Retina (tissue), 1 donor: ENCODE measurements around the gene FXN.

ENCODE experiments used
- DNase-seq: peaks from one replicate; pipeline ENCODE4 v3.0.0-alpha.2; 2016

FXN gene

GRCh38 chr9:69145144-69145715 is 109.7 kb downstream of the FXN start:
- DNase-seq, result no peak

DNA sequence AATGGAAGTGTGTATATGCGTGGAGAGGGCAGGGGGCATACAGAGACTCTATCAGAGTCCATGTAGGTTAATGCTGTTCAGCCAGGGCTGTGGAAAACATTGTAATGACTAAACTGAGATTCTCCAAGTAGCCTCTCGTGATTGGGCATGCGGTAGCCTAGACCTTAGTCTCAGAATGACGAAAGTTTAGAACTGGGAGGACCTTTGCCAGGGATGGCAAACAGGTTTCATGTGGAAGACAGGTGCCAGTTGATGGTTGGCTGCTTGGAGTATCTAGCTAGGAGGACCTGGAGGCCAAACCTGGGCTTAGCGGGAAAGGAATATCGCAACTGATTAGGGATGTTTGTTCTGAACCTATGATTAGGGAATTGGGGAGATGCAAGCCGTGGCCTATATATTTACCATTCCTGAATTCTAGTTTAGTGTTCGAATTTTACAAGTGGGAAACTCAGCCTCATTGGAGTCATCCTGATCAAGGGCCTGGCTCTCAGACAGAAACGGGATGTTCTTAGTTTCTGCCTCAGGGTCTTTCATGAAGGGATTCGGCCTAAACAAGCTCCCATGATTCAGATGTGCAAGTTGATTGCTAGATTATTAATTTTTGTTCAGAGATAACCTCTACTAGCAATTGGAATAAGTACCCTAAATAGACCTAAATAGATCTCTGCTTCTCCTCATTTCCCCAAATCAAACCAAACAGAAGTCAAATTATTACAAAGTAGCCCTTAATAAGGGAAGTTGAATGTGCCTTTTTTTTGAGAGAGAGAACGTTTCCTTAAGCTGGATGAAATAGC is 111.7 kb downstream of the FXN start:
- DNase-seq, result no peak

DNA sequence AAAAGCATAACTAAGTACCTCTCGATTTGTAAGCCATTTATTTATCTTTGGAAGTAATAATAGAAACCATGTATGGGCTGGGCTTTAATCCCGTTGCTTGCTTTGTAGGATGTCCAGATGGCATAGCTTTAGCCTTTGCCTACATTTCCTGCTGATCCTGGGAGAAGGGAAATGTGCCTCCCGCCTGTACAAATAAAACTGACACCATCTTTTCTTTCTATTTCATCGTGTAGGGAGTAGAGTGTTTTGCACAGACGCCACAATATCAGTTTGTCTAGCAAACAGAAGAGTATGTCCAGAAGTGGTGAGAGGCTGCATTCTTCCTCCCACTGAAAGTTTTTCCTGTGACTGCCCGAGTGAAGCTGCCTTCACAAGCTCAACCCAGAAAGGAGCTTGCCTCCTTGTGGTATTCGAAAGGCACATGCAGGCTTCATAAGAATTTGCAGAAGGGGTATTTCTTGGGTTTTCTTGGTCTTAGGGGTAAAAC is 113.8 kb downstream of the FXN start:
- no peak for DNase-seq
